HCT116 (cell line): ENCODE measurements around the gene FBXL3. TPM values are rescaled to one million over a fixed set of nuclear protein-coding genes. Genes with fewer than 3 reads are reported as not detected.

ENCODE experiments used
- ATAC-seq: fragments of 200-7000 bp; cut with Tn5 transposase; 2 replicates; pipeline ENCODE4 v1.9.1; 2020; ENCODE audit warnings: mild to moderate bottlenecking, moderate library complexity
- BruUV-seq: library from RNA; stranded (reverse); fragments of 400-500 nt; replicated peaks from 2 replicates; lab custom pipeline; 2021; lab: Mats Ljungman, UMichigan
- CTCF ChIA-PET: fragments of 300-600 bp; sonication (Branson Sonifier 250); formaldehyde crosslinking; loops from one replicate; lab custom pipeline; 2021; ENCODE audit warnings: antibody characterized with exemption; lab: Charles Lee
- POLR2A ChIA-PET: fragments of 300-600, 350-600 bp; sonication (Branson Sonifier 250); formaldehyde crosslinking; loops from one replicate; lab custom pipeline; 2021; ENCODE audit warnings: antibody characterized with exemption; lab: Charles Lee
- RAD21 ChIA-PET, 2 experiments: fragments of 300-600 bp; sonication (Branson Sonifier 250); formaldehyde crosslinking; loops; one replicate each; lab custom pipeline; 2023; ENCODE audit warnings: low total read pairs in 2 of 2; ENCODE audit not compliant: uncharacterized antibody in 2 of 2, unreplicated experiment in 2 of 2, low non-redundant PET in 1 of 2; lab: Charles Lee
- DNase-seq: peaks from one replicate; pipeline ENCODE4 v3.0.0-alpha.2; 2010; ENCODE audit warnings: low read depth, low spot score
- H2AFZ ChIP-seq: fragments of 200-600 bp; shearing (Covaris generic), sonication (generic); 2 replicates; pipeline ENCODE4 v1.6.1; 2017; ENCODE audit warnings: low read depth, mixed run types, mixed read lengths, antibody characterized with exemption, low read length; ENCODE audit not compliant: poor library complexity, severe bottlenecking
- H3K27ac ChIP-seq: 2 replicates; pipeline ENCODE4 v1.5.1; 2012; ENCODE audit warnings: low read depth, low read length
- H3K27me3 ChIP-seq: fragments of 200-600 bp; sonication (generic); 2 replicates; pipeline ENCODE4 v1.6.1; 2016; ENCODE audit warnings: mixed run types, low read length, mixed read lengths; ENCODE audit not compliant: insufficient read depth
- H3K36me3 ChIP-seq, 2 experiments: fragments of 200-500 bp in 1 of 2; fragments of 200-600 bp in 1 of 2; sonication (Bioruptor generic) in 1 of 2; sonication (generic) in 1 of 2; 2 replicates each; pipeline versions ENCODE4 v1.5.1 to v1.6.1; 2014 to 2016; ENCODE audit warnings: low read length in 2 of 2, inconsistent platforms in 1 of 2, mixed read lengths in 1 of 2, mixed run types in 1 of 2; ENCODE audit not compliant: insufficient read depth in 2 of 2, control insufficient read depth in 1 of 2
- H3K4me1 ChIP-seq, 2 experiments: fragments of 200-600 bp in 1 of 2; sonication (generic) in 1 of 2; 2 replicates each; pipeline versions ENCODE4 v1.5.1 to v1.6.1; 2012 to 2017; ENCODE audit warnings: low read length in 2 of 2, inconsistent platforms in 1 of 2, mild to moderate bottlenecking in 1 of 2, mixed read lengths in 1 of 2, mixed run types in 1 of 2, moderate library complexity in 1 of 2; ENCODE audit not compliant: insufficient read depth in 2 of 2, control insufficient read depth in 1 of 2
- H3K4me2 ChIP-seq: fragments of 200-600 bp; sonication (generic); 2 replicates; pipeline ENCODE4 v1.6.1; 2017; ENCODE audit warnings: mixed run types, low read length, mixed read lengths
- H3K4me3 ChIP-seq, 2 experiments: fragments of 200-600 bp in 1 of 2; sonication (generic) in 1 of 2; replicated peaks in 1 of 2; 2 replicates each; pipeline ENCODE4 v1.5.1; 2011 to 2016; ENCODE audit warnings: low read length in 2 of 2, control low read depth in 1 of 2, low read depth in 1 of 2, mild to moderate bottlenecking in 1 of 2, mixed read lengths in 1 of 2, mixed run types in 1 of 2
- H3K79me2 ChIP-seq: fragments of 200-600 bp; sonication (generic); 2 replicates; pipeline ENCODE4 v1.6.1; 2017; ENCODE audit warnings: mild to moderate bottlenecking, mixed run types, low read length, moderate library complexity, mixed read lengths; ENCODE audit not compliant: insufficient read depth
- H3K9ac ChIP-seq: fragments of 200-600 bp; sonication (generic); 2 replicates; pipeline ENCODE4 v1.6.1; 2016; ENCODE audit warnings: low read length, mixed read lengths
- H3K9me2 ChIP-seq: fragments of 200-600 bp; sonication (generic), shearing (Covaris generic); 2 replicates; pipeline ENCODE4 v1.6.1; 2017; ENCODE audit warnings: mixed run types, mild to moderate bottlenecking, moderate library complexity; ENCODE audit not compliant: insufficient read depth
- H3K9me3 ChIP-seq, 2 experiments: fragments of 200-500 bp in 1 of 2; fragments of 200-600 bp in 1 of 2; sonication (Bioruptor generic) in 1 of 2; sonication (generic) in 1 of 2; 2 replicates each; pipeline ENCODE4 v1.6.1; 2014 to 2017; ENCODE audit warnings: low read length in 2 of 2, mixed read lengths in 2 of 2, inconsistent platforms in 1 of 2, low read depth in 1 of 2, mild to moderate bottlenecking in 1 of 2, mixed run types in 1 of 2, moderate library complexity in 1 of 2; ENCODE audit not compliant: control insufficient read depth in 1 of 2, insufficient read depth in 1 of 2
- H4K20me1 ChIP-seq: fragments of 200-600 bp; sonication (generic), shearing (Covaris generic); 2 replicates; pipeline ENCODE4 v1.6.1; 2017; ENCODE audit warnings: mixed run types, mild to moderate bottlenecking, moderate library complexity; ENCODE audit not compliant: insufficient read depth
- CBX3 ChIP-seq: IDR thresholded peaks from 2 replicates; pipeline ENCODE4 v1.6.1; 2012; ENCODE audit warnings: low read depth
- EZH2 ChIP-seq: fragments of 200-600 bp; sonication (generic); IDR thresholded peaks from 2 replicates; pipeline ENCODE4 v1.6.1; 2017; ENCODE audit warnings: antibody characterized with exemption, mixed run types
- EZH2phosphoT487 ChIP-seq: fragments of 200-600 bp; IDR thresholded peaks from 2 replicates; pipeline ENCODE4 v1.6.1; 2018; ENCODE audit warnings: antibody characterized with exemption, borderline replicate concordance
- JUND ChIP-seq: IDR thresholded peaks from 2 replicates; pipeline ENCODE4 v1.6.1; 2012
- MAX ChIP-seq: IDR thresholded peaks from 2 replicates; pipeline ENCODE4 v1.6.1; 2012
- POLR2A ChIP-seq: IDR thresholded peaks from 2 replicates; pipeline ENCODE4 v1.7.0; 2011; ENCODE audit warnings: borderline replicate concordance; ENCODE audit not compliant: insufficient read depth, insufficient read length; ENCODE audit errors: extremely low read depth
- POLR2AphosphoS5 ChIP-seq: IDR thresholded peaks from 2 replicates; pipeline ENCODE4 v1.6.1; 2011; ENCODE audit warnings: mild to moderate bottlenecking, low read depth, low read length, moderate library complexity
- REST ChIP-seq: IDR thresholded peaks from 2 replicates; pipeline ENCODE4 v1.6.1; 2012; ENCODE audit warnings: low read depth
- SIN3A ChIP-seq: IDR thresholded peaks from 2 replicates; pipeline ENCODE4 v1.6.1; 2012; ENCODE audit warnings: low read depth
- SP1 ChIP-seq: IDR thresholded peaks from 2 replicates; pipeline ENCODE4 v1.6.1; 2012; ENCODE audit warnings: low read depth
- YY1 ChIP-seq: IDR thresholded peaks from 2 replicates; pipeline ENCODE4 v1.6.1; 2011; ENCODE audit warnings: low read length, low read depth, moderate library complexity, mild to moderate bottlenecking; ENCODE audit not compliant: insufficient replicate concordance; ENCODE audit errors: extremely low read depth
- ZNF274 ChIP-seq: fragments of 200-500 bp; sonication (Bioruptor generic); IDR thresholded peaks from 2 replicates; pipeline ENCODE4 v1.6.1; 2014; ENCODE audit warnings: mild to moderate bottlenecking, low read depth, low read length, inconsistent platforms
- intact Hi-C: fragments of 100-400 bp; cut with micrococcal nuclease; formaldehyde crosslinking; loops from 2 replicates; pipeline ENCODE4 v1.10.0; 2022
- total RNA-seq: library from RNA; stranded (reverse); gene quantifications from one replicate; pipeline ENCODE4 v1.2.1, GENCODE V29; 2021; ENCODE audit not compliant: unreplicated experiment
- TF ChIP-seq, protein P1 (sequence below): IDR thresholded peaks from 2 replicates; pipeline ENCODE4 v1.6.1; 2012
- TF ChIP-seq, protein P2 (sequence below): IDR thresholded peaks from 2 replicates; pipeline ENCODE4 v1.6.1; 2011; ENCODE audit warnings: mild to moderate bottlenecking, low read length, moderate library complexity; ENCODE audit not compliant: insufficient replicate concordance; ENCODE audit errors: extremely low read depth

The FBXL3 gene
- total RNA-seq, 1 experiment from 2014 or later: 24.0 TPM

GRCh38 chr13:76992548-76993001 lies 34.4 kb downstream of the FBXL3 start:
- H3K36me3 ChIP-seq: peaks cover 2 to 6% of the 10 kb centered on the region in 2 experiments; a peak in 2 of 4 replicates
- POLR2A ChIA-PET: no interaction called here
- peaks cover 19% of the 10 kb centered on the region for H3K79me2 ChIP-seq
- H3K4me3 ChIP-seq: peak overlapping the region; percentile 89 to 95
- CTCF ChIA-PET: no interaction called here
- no peaks in the 10 kb centered on the region for H3K9me2 ChIP-seq
- H4K20me1 ChIP-seq: no peaks in the 10 kb centered on the region
- H3K4me1 ChIP-seq: peaks cover 9 to 20% of the 10 kb centered on the region in 2 experiments; a peak in 3 of 4 replicates
- no peaks in the 10 kb centered on the region for H3K27me3 ChIP-seq
- no peak overlapping the region for H2AFZ ChIP-seq
- H3K27ac ChIP-seq: peak overlapping the region; percentile 54; the same call in 1 of the 2 replicates
- TF ChIP-seq REST (no peak), SP1 (no peak), POLR2AphosphoS5 (no peak), CBX3 (no peak), EZH2 (no peak), POLR2A (no peak), MAX (no peak), JUND (no peak), SIN3A (no peak), EZH2phosphoT487 (no peak), ZNF274 (no peak), YY1 (no peak)
- TF ChIP-seq, protein P1, sequence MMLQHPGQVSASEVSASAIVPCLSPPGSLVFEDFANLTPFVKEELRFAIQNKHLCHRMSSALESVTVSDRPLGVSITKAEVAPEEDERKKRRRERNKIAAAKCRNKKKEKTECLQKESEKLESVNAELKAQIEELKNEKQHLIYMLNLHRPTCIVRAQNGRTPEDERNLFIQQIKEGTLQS: no peak
- TF ChIP-seq, protein P2, sequence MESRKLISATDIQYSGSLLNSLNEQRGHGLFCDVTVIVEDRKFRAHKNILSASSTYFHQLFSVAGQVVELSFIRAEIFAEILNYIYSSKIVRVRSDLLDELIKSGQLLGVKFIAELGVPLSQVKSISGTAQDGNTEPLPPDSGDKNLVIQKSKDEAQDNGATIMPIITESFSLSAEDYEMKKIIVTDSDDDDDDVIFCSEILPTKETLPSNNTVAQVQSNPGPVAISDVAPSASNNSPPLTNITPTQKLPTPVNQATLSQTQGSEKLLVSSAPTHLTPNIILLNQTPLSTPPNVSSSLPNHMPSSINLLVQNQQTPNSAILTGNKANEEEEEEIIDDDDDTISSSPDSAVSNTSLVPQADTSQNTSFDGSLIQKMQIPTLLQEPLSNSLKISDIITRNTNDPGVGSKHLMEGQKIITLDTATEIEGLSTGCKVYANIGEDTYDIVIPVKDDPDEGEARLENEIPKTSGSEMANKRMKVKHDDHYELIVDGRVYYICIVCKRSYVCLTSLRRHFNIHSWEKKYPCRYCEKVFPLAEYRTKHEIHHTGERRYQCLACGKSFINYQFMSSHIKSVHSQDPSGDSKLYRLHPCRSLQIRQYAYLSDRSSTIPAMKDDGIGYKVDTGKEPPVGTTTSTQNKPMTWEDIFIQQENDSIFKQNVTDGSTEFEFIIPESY: no peak
- no peaks in the 10 kb centered on the region for H3K9me3 ChIP-seq
- TSS peak; percentile 53 for BruUV-seq
- no peak for DNase-seq
- H3K4me2 ChIP-seq: peak overlapping the region; percentile 96
- H3K9ac ChIP-seq: peak overlapping the region; percentile 93
- intact Hi-C loops: no loop called here
- RAD21 ChIA-PET: no interaction called here
- ATAC-seq: peak; percentile 3; the same call in 1 of the 2 replicates
